ACC112 (cell line): ENCODE data around the gene SPATA20.

Experiments used
- H2AFZ ChIP-seq: fragments of 200-600 bp; sonication (generic); one replicate; pipeline ENCODE4 v1.6.0; 2017; ENCODE audit warnings: antibody characterized with exemption, low read length; ENCODE audit not compliant: unreplicated experiment
- H3K27ac ChIP-seq: fragments of 200-600 bp; sonication (generic); 2 replicates; pipeline ENCODE4 v1.5.1; 2014; ENCODE audit warnings: low read depth, mild to moderate bottlenecking, antibody characterized with exemption, low read length, moderate library complexity
- H3K27me3 ChIP-seq: fragments of 200-600 bp; sonication (generic); 2 replicates; pipeline ENCODE4 v1.6.1; 2014; ENCODE audit warnings: mild to moderate bottlenecking, antibody characterized with exemption, low read length, moderate library complexity, mixed read lengths; ENCODE audit not compliant: insufficient read depth
- H3K36me3 ChIP-seq: fragments of 200-600 bp; sonication (generic); 2 replicates; pipeline ENCODE4 v1.6.1; 2016; ENCODE audit warnings: mild to moderate bottlenecking, antibody characterized with exemption, low read length, moderate library complexity, mixed read lengths; ENCODE audit not compliant: insufficient read depth
- H3K4me1 ChIP-seq: fragments of 200-600 bp; sonication (generic); one replicate; pipeline ENCODE4 v1.6.1; 2016; ENCODE audit warnings: low read length, mixed read lengths; ENCODE audit not compliant: insufficient read depth, unreplicated experiment, control insufficient read depth
- H3K4me3 ChIP-seq: fragments of 200-600 bp; sonication (generic); 2 replicates; pipeline ENCODE4 v1.5.1; 2014; ENCODE audit warnings: mild to moderate bottlenecking, low read depth, low read length
- H3K79me2 ChIP-seq: fragments of 200-600 bp; sonication (generic); one replicate; pipeline ENCODE4 v1.6.0; 2016; ENCODE audit warnings: low read length; ENCODE audit not compliant: control insufficient read depth, unreplicated experiment, insufficient read depth

The SPATA20 gene

DNA sequence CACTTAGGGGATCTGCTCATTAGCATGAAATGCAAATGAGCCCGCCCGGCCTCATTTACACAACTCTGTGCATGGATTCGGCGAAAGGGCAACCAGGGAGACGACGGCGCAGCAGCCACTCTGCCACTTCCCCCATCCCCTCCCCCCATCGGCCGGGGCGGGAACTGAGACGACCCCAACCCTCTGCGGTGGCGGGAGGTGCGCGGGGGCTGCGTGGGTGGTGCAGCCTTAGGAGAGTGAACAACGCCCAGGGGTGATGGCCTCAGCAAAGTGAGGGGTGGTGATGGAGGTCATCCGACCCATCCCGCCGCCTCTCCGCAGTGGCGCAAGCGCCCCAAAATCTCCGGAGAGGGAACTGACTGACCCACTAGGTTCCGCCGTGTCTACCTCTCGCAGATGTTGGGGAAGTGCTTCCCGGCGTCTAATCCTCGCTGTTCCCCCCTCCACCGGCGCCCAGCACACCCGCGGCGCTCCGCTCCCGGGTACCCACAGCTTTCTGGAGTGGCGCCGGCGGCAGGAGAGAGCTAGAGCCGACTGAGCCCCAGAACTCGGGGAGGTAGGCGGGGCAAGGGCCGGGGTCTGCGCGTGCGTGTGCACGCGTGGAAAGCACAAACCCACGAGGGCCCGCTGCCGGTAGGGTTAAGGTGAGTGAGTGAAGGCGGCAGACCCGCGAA is 12.1 kb downstream of the SPATA20 start:
- peak overlapping the region; percentile 23 for H2AFZ ChIP-seq
- peaks cover 16% of the 10 kb centered on the region for H3K4me1 ChIP-seq
- H3K27ac ChIP-seq, result no peak overlapping the region
- H3K27me3 ChIP-seq, result peaks cover 41% of the 10 kb centered on the region
- peak overlapping the region; percentile 85 for H3K4me3 ChIP-seq
- H3K79me2 ChIP-seq, result no peaks in the 10 kb centered on the region
- H3K36me3 ChIP-seq, result no peaks in the 10 kb centered on the region

DNA sequence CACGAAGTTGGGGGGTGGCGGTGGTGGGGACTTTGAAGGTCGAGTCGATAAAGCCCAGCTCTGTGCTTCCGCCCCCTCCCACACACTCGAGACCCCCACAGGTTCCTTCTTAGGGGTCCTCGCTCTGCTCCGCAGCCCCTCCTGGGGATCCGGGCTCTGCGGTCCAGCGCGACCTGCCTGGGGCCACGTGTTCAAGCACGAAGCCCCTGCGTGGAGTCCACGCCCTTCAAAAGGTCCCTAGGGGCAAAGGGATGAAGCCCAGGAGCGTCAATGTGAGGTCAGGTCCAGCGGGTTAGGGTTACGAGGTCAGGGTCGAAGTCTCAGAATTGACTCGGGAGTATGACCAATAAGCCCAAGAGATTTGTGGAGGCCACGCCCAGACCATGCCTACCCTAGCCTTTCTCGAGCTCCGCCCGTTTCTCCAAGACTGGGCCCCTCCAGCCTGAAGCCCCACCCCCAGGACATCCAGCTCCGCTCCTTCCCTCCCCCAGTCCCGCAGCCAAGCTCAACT is 12.8 kb downstream of the SPATA20 start:
- Histone ChIP-seq H3K36me3 (no peaks in the 10 kb centered on the region), H2AFZ (peak overlapping the region; percentile 99), H3K4me1 (peaks cover 19% of the 10 kb centered on the region), H3K27me3 (peaks cover 41% of the 10 kb centered on the region), H3K79me2 (no peaks in the 10 kb centered on the region), H3K27ac (no peak overlapping the region), H3K4me3 (peak overlapping the region; percentile 85)

DNA sequence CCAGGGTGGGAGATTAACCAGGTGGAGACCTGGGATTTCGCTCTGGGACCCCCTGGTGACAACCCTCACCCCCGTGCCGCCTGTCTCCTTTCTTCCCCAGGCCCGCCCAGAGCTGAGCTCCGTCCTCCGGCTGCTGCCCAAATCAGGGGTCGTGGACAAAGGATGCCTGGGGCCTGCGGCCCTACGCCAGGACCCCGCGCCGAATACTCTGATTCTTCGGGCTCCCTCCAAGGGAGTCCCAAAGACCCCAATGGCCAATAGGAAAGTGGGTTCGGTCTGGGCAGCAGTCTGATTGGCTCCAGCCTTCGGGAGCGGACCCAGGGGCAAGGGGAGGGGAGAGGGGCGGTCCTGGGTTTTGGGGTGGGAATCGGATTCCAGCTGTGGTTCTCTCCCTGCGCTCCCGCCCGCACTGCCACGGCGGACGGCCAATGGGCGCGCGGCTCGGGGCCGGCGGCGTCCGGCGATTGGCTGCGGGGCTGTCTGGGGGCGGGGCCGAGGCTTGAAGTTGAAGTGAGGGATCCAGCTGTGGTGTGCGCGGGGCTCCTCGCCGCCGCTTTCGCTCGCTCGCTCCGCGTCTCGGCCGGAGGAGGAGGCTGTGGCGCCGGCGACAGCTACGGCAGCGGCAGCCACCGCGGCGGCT is 13.3 kb downstream of the SPATA20 start, which contains the start of gene CACNA1G:
Gene CACNA1G (plus strand): TSS at position 531 of the 640 bp plus-strand sequence. CDS start 745 bp downstream, outside the sequence.
- Histone ChIP-seq H3K36me3 (no peaks in the 10 kb centered on the region), H2AFZ (peak within 1 kb of the TSS; percentile 99), H3K4me1 (peaks cover 24% of the 10 kb centered on the region), H3K4me3 (peak within 1 kb of the TSS; percentile 85), H3K27me3 (peaks cover 41% of the 10 kb centered on the region), H3K27ac (no peak within 1 kb of the TSS), H3K79me2 (no peaks in the 10 kb centered on the region)

DNA sequence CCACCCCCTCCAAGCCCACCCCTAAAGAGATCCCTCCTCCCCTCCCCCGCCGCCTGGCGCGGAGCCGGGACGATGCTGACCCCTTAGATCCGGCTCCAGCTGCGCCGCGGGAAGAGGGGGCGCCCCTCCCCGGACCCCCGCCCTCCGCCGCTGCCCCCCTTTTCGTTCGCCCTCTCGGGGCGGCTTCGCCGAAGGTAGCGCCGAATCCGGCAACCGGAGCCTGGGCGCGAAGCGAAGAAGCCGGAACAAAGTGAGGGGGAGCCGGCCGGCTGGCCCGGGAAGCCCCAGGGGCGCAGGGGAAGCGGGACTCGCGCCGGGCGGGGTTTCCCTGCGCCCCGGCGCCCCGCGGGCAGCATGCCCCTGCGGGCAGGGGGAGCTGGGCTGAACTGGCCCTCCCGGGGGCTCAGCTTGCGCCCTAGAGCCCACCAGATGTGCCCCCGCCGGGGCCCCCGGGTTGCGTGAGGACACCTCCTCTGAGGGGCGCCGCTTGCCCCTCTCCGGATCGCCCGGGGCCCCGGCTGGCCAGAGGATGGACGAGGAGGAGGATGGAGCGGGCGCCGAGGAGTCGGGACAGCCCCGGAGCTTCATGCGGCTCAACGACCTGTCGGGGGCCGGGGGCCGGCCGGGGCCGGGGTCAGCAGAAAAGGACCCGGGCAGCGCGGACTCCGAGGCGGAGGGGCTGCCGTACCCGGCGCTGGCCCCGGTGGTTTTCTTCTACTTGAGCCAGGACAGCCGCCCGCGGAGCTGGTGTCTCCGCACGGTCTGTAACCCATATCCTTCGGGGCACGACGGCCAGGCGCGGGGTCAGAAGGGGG is 14.2 kb downstream of the SPATA20 start:
- no peak overlapping the region for H3K27ac ChIP-seq
- peaks cover 41% of the 10 kb centered on the region for H3K27me3 ChIP-seq
- peaks cover 28% of the 10 kb centered on the region for H3K4me1 ChIP-seq
- no peaks in the 10 kb centered on the region for H3K79me2 ChIP-seq
- peak overlapping the region; percentile 85 for H3K4me3 ChIP-seq
- no peaks in the 10 kb centered on the region for H3K36me3 ChIP-seq
- H2AFZ ChIP-seq, result peak overlapping the region; percentile 66

DNA sequence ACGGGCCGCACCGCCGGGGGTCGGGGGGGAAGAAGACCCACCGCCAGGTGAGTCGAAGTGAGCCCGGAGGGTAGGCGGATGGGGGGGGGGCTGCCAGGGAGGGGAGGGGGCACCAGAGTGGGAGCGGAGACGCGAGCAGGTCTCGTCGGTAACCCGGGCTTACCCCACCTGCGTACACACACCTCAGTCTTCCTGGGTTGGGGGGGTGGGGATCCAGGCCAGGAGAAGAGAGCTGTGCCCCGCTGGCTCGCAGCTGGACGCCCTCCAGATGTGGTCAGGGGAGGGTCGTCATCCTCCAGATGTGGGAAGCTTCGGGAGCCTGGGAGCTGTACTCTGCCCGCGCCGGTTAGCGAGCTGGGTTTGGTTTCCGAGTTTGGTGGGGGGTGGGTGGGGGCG is 14.8 kb downstream of the SPATA20 start:
- H3K79me2 ChIP-seq, result no peaks in the 10 kb centered on the region
- H3K4me1 ChIP-seq, result peaks cover 28% of the 10 kb centered on the region
- no peak overlapping the region for H2AFZ ChIP-seq
- no peak overlapping the region for H3K4me3 ChIP-seq
- H3K36me3 ChIP-seq, result no peaks in the 10 kb centered on the region
- H3K27me3 ChIP-seq, result peaks cover 41% of the 10 kb centered on the region
- no peak overlapping the region for H3K27ac ChIP-seq

DNA sequence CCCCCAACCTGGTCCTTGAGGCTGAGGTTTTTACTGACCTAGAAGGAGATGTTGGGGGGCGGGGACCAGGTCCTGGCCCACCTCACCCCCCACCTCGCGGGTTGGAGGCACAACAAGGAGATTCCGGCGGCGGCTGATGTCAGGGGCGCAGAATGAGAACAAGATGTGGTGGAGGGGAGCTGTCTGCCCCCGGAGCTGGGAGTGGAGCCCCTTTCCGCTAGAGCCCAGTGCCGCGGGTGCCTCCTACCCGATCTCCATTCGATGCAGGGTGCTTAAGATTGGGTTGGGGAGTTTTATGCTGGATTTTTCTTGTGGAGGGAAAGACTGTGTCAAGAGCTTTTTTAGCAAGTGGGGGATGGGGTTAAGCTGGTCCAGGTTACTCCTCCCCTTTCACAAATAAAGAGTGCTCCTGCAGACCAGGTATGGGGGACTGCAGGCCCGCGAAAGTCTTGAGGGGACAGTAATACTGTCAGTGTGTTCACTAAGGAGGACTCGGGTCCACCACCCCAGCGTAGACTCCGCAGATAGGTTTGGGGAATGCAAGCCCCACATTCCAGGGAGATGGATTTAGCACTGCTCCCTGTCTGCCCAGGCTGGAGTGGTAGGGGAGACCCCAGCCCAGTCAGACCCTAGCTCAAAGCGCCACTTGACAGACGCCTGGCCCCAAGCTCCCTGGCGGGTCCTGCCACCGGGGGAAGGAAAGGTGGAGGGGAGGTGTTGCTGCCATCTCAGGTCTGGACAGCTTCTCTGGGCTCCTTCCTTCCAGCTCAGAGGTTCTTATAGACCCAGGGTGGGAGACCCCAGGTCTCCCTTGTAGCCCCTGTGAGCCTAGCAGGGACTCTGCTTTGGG is 15.5 kb downstream of the SPATA20 start:
- H3K4me3 ChIP-seq, result no peak overlapping the region
- H3K27ac ChIP-seq, result no peak overlapping the region
- no peak overlapping the region for H2AFZ ChIP-seq
- H3K4me1 ChIP-seq, result peaks cover 28% of the 10 kb centered on the region
- H3K79me2 ChIP-seq, result no peaks in the 10 kb centered on the region
- peaks cover 41% of the 10 kb centered on the region for H3K27me3 ChIP-seq
- no peaks in the 10 kb centered on the region for H3K36me3 ChIP-seq

DNA sequence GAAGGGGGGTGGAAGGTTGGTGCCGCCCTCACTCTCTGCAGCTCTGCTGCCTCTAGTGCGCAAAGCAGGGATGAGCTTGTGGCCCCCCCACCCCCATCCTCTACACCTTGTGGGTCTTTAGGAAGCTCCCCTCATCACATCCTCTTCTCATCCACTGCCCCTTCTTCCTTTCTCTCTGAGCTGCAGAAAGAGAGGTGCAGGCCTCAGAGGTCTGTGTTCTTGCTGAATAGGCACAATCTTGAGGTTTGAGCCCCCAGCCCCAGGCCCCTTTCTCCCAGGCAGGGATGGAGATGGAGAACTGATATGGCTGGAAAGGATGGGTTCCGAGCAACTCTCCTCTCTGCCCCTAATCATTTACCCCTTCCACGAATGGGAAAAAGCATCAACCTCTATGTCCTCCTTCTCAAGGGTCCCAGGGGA is 16.1 kb downstream of the SPATA20 start:
- peaks cover 41% of the 10 kb centered on the region for H3K27me3 ChIP-seq
- H3K4me3 ChIP-seq, result no peak overlapping the region
- no peaks in the 10 kb centered on the region for H3K36me3 ChIP-seq
- H3K4me1 ChIP-seq, result peaks cover 28% of the 10 kb centered on the region
- no peaks in the 10 kb centered on the region for H3K79me2 ChIP-seq
- H2AFZ ChIP-seq, result no peak overlapping the region
- H3K27ac ChIP-seq, result no peak overlapping the region

DNA sequence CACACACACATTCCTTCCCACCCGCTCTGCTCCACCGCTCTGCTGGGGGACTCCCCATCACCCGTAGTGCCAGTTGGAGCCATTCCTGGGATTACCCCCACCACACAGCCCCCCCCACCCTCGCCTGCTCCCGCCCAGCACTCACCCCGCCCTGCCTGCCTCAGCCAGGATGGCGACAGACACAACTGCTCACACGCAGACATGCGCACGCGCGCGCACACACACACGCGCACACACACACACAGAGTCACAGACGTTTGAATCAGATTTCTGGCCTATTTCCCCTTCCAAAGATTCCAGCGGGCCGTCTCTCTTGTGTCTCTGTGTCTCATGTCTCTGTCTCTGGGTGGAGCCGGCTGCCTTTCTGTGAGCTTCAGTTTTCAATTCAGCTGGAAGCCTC is 17.9 kb downstream of the SPATA20 start:
- Histone ChIP-seq H3K4me1 (peaks cover 18% of the 10 kb centered on the region), H2AFZ (peak overlapping the region; percentile 32), H3K79me2 (no peaks in the 10 kb centered on the region), H3K36me3 (no peaks in the 10 kb centered on the region), H3K27ac (peak overlapping the region; percentile 37; the same call in 1 of the 2 replicates), H3K27me3 (peaks cover 28% of the 10 kb centered on the region), H3K4me3 (peak overlapping the region; percentile 60)

DNA sequence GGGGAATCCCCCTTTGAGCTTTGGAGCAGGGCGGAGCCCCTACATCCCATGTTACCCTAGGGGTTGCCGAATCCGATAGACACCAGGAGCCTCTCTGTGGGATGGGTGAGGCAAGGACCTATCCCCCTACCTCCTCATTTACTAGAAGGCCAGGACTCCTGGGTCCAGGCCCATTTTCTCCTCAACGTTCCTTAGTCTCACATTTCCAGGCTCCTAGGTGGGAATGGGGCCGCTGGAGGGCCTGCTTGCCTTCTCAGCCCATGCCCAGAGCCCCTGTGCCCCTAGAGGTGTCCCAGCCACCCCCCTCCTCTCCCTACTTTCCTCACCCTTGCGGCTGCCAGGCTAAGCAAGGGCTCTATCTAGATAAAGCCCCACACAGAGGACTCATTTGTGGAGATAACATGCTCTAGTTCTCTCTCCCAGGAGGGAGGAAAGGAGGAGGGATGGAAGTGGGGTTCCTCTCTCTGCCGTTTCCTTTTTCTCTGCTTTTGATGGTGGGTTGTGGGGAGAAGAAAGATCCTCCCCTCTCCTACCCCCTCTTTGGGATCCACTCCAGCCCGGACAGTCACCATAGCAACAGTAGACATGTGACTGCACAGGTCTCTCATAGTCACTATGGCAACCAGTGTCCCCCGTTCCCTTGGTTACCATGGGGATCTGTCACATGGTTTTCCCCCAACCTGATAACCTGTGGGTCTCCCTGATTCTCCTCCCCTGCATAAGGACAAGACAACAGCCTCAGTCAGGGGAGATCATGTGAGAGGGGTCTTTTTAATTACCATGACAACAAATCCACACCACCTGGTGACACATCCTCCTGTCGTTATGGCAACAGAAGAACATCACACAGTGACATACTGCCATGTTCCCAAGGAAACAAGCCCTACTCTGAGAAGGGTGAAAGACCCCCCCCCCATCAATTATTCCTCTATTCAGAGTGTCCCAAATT is 18.7 kb downstream of the SPATA20 start:
- peak overlapping the region; percentile 37; the same call in 1 of the 2 replicates for H3K27ac ChIP-seq
- H3K4me3 ChIP-seq, result peak overlapping the region; percentile 60
- H3K36me3 ChIP-seq, result no peaks in the 10 kb centered on the region
- H3K27me3 ChIP-seq, result peaks cover 28% of the 10 kb centered on the region
- H3K79me2 ChIP-seq, result no peaks in the 10 kb centered on the region
- H2AFZ ChIP-seq, result peak overlapping the region; percentile 32
- H3K4me1 ChIP-seq, result peaks cover 15% of the 10 kb centered on the region
